ENCODE measurements around the gene SERPINB4.

Gene SERPINB4

GRCh38 chr18:63637703-63638102, 6.4 kb downstream of the SERPINB4 start:
- DNase-seq (ENCODE audit: extremely low read depth in 1 of 2, low read depth in 1 of 2) = no peak

- no peak for DNase-seq (ENCODE audit: extremely low read depth in 1 of 2, low read depth in 1 of 2)
Measured at GRCh38 chr18:63627819-63628218, 16.2 kb downstream of the SERPINB4 start.

GRCh38 chr18:63626431-63626830, 17.6 kb downstream of the SERPINB4 start:
- no peak for DNase-seq (ENCODE audit: extremely low read depth in 1 of 2, low read depth in 1 of 2)

- DNase-seq (ENCODE audit: extremely low read depth in 1 of 2, low read depth in 1 of 2) = no peak
Measured at GRCh38 chr18:63624863-63625262, 19.2 kb downstream of the SERPINB4 start.

- DNase-seq (ENCODE audit: extremely low read depth in 1 of 2, low read depth in 1 of 2) = no peak
Measured at GRCh38 chr18:63619661-63620060, 24.4 kb downstream of the SERPINB4 start.

GRCh38 chr18:63617915-63618234, 26.2 kb downstream of the SERPINB4 start:
- DNase-seq (ENCODE audit: extremely low read depth in 1 of 2, low read depth in 1 of 2) = no peak

GRCh38 chr18:63617049-63617914, 26.8 kb downstream of the SERPINB4 start:
- no peak for DNase-seq (ENCODE audit: extremely low read depth in 1 of 2, low read depth in 1 of 2)

- no peak for DNase-seq (ENCODE audit: extremely low read depth in 1 of 2, low read depth in 1 of 2)
Measured at GRCh38 chr18:63613420-63613819, 30.6 kb downstream of the SERPINB4 start.

- no peak for DNase-seq (ENCODE audit: extremely low read depth in 1 of 2, low read depth in 1 of 2)
Measured at GRCh38 chr18:63606526-63606925, 37.5 kb downstream of the SERPINB4 start.

GRCh38 chr18:63604791-63605567, 39.1 kb downstream of the SERPINB4 start:
- DNase-seq (ENCODE audit: extremely low read depth in 1 of 2, low read depth in 1 of 2) = no peak

- no peak for DNase-seq (ENCODE audit: extremely low read depth in 1 of 2, low read depth in 1 of 2)
Measured at GRCh38 chr18:63603772-63604171, 40.3 kb downstream of the SERPINB4 start.

- no peak for DNase-seq (ENCODE audit: extremely low read depth in 1 of 2, low read depth in 1 of 2)
Measured at GRCh38 chr18:63603355-63603754, 40.7 kb downstream of the SERPINB4 start.

- no peak for DNase-seq (ENCODE audit: extremely low read depth in 1 of 2, low read depth in 1 of 2)
Measured at GRCh38 chr18:63596964-63597363, 47.1 kb downstream of the SERPINB4 start.

- no peak for DNase-seq (ENCODE audit: extremely low read depth in 1 of 2, low read depth in 1 of 2)
Measured at GRCh38 chr18:63592471-63592870, 51.6 kb downstream of the SERPINB4 start.

- no peak for DNase-seq (ENCODE audit: extremely low read depth in 1 of 2, low read depth in 1 of 2)
Measured at GRCh38 chr18:63591725-63592124, 52.3 kb downstream of the SERPINB4 start.

- no peak for DNase-seq (ENCODE audit: extremely low read depth in 1 of 2, low read depth in 1 of 2)
Measured at GRCh38 chr18:63590966-63591695, 52.9 kb downstream of the SERPINB4 start.

- DNase-seq (ENCODE audit: extremely low read depth in 1 of 2, low read depth in 1 of 2) = no peak
Measured at GRCh38 chr18:63590373-63590772, 53.7 kb downstream of the SERPINB4 start.

GRCh38 chr18:63588909-63589308, 55.1 kb downstream of the SERPINB4 start:
- DNase-seq (ENCODE audit: extremely low read depth in 1 of 2, low read depth in 1 of 2) = no peak
